Common myeloid progenitor, CD34-positive (primary cell): Measurements from ENCODE around the gene OR5AC2.
A peak's percentile ranks its signal among the peaks of the same experiment; 100 is the strongest.

Experiments
- CTCF ChIA-PET: fragments of 350-600 bp; sonication (Branson Sonifier 250); formaldehyde crosslinking; loops from one replicate; lab custom pipeline; 2021; ENCODE audit warnings: antibody characterized with exemption; lab: Charles Lee
- POLR2A ChIA-PET: fragments of 350-600 bp; sonication (Branson Sonifier 250); formaldehyde crosslinking; loops from one replicate; lab custom pipeline; 2021; ENCODE audit warnings: antibody characterized with exemption; lab: Charles Lee
- DNase-seq, 3 donors: peaks; one replicate each; pipeline versions ENCODE4 v3.0.0 to v3.0.0-alpha.2; 2013
- H3K27ac ChIP-seq, 2 experiments: 1 replicate in 1 of 2; 2 replicates in 1 of 2; pipeline ENCODE4 v1.7.0; 2013; ENCODE audit warnings: inconsistent platforms in 2 of 2, low read length in 2 of 2, mild to moderate bottlenecking in 2 of 2, low read depth in 1 of 2, moderate library complexity in 1 of 2; ENCODE audit not compliant: severe bottlenecking in 2 of 2, insufficient read depth in 1 of 2, poor library complexity in 1 of 2
- H3K27me3 ChIP-seq, 5 experiments: replicated peaks in 2 of 5; 1 replicate in 3 of 5; 2 replicates in 2 of 5; pipeline versions ENCODE4 v1.6.1 to v1.7.0; 2013; ENCODE audit warnings: low read length in 4 of 5, mild to moderate bottlenecking in 2 of 5, moderate library complexity in 2 of 5, inconsistent platforms in 1 of 5; ENCODE audit not compliant: insufficient read depth in 5 of 5, control insufficient read depth in 4 of 5
- H3K36me3 ChIP-seq, 4 experiments: 1 replicate in 2 of 4; 2 replicates in 2 of 4; pipeline versions ENCODE4 v1.6.1 to v1.7.0; 2013; ENCODE audit warnings: low read length in 3 of 4, control low read depth in 1 of 4, mild to moderate bottlenecking in 1 of 4; ENCODE audit not compliant: control insufficient read depth in 4 of 4, insufficient read depth in 4 of 4
- H3K4me1 ChIP-seq, 4 experiments: 1 replicate in 3 of 4; 2 replicates in 1 of 4; pipeline versions ENCODE4 v1.6.1 to v1.7.1; 2013; ENCODE audit warnings: low read length in 3 of 4, mild to moderate bottlenecking in 3 of 4, control low read depth in 1 of 4, inconsistent platforms in 1 of 4, moderate library complexity in 1 of 4; ENCODE audit not compliant: control insufficient read depth in 4 of 4, insufficient read depth in 4 of 4; ENCODE audit errors: control extremely low read depth in 1 of 4
- H3K4me3 ChIP-seq, 7 experiments: 1 replicate in 4 of 7; 2 replicates in 3 of 7; pipeline versions ENCODE4 v1.5.1 to v1.7.0; 2013; ENCODE audit warnings: mild to moderate bottlenecking in 7 of 7, low read length in 6 of 7, moderate library complexity in 6 of 7, inconsistent platforms in 2 of 7, low read depth in 2 of 7, control low read depth in 1 of 7; ENCODE audit not compliant: insufficient read depth in 4 of 7, control insufficient read depth in 1 of 7; ENCODE audit errors: extremely low read depth in 1 of 7
- H3K9me3 ChIP-seq, 5 experiments: 1 replicate in 4 of 5; 2 replicates in 1 of 5; pipeline versions ENCODE4 v1.6.1 to v1.7.1; 2013; ENCODE audit warnings: low read length in 4 of 5, mild to moderate bottlenecking in 2 of 5, inconsistent platforms in 1 of 5, low read depth in 1 of 5, moderate library complexity in 1 of 5; ENCODE audit not compliant: control insufficient read depth in 4 of 5, insufficient read depth in 2 of 5; ENCODE audit errors: control extremely low read depth in 1 of 5
- WGBS: methylation state at CpG from one replicate; pipeline ENCODE4 v1.1.5; 2013; ENCODE audit not compliant: insufficient coverage; 5-methylcytosine and 5-hydroxymethylcytosine counted together

The OR5AC2 gene

GRCh38 chr3:98056035-98056434, 30.9 kb upstream of the OR5AC2 start:
- no peaks in the 10 kb centered on the region for H3K36me3 ChIP-seq
- ChIA-PET CTCF (no interaction called here), POLR2A (no interaction called here)

GRCh38 chr3:98057631-98058030, 29.3 kb upstream of the OR5AC2 start:
- CTCF ChIA-PET = no interaction called here
- Histone ChIP-seq H3K27me3 (no peaks in the 10 kb centered on the region), H3K4me3 (no peak overlapping the region), H3K36me3 (no peaks in the 10 kb centered on the region), H3K9me3 (no peaks in the 10 kb centered on the region), H3K4me1 (no peaks in the 10 kb centered on the region), H3K27ac (no peak overlapping the region)
- no CpG with 5 or more reads among the region's 1 CpG for WGBS
- DNase-seq = no peak
- POLR2A ChIA-PET = no interaction called here

More at GRCh38 chr3:98056035-98056434, 30.9 kb upstream of the OR5AC2 start:
- Histone ChIP-seq H3K4me3 (no peak overlapping the region), H3K27me3 (no peaks in the 10 kb centered on the region), H3K27ac (no peak overlapping the region), H3K9me3 (no peaks in the 10 kb centered on the region), H3K4me1 (no peaks in the 10 kb centered on the region)
- no peak for DNase-seq

GRCh38 chr3:98058244-98058960, 28.6 kb upstream of the OR5AC2 start:
- Histone ChIP-seq H3K4me1 (no peaks in the 10 kb centered on the region), H3K9me3 (no peaks in the 10 kb centered on the region), H3K4me3 (no peak overlapping the region), H3K27ac (no peak overlapping the region), H3K36me3 (no peaks in the 10 kb centered on the region), H3K27me3 (no peaks in the 10 kb centered on the region)
- ChIA-PET POLR2A (no interaction called here), CTCF (interaction anchor here (0.7 kb wide), 1 partner anchor 18 kb away, joined by 3 read pairs; no protein-coding TSS in a partner anchor)
- peak in 2 of 3 donors; percentile 9 to 12 for DNase-seq
- no CpG with 5 or more reads among the region's 7 CpGs for WGBS

GRCh38 chr3:98068824-98069223, 18.1 kb upstream of the OR5AC2 start:
- no peak overlapping the region for H3K4me3 ChIP-seq
- no peaks in the 10 kb centered on the region for H3K36me3 ChIP-seq
- no peaks in the 10 kb centered on the region for H3K4me1 ChIP-seq
- no CpG with 5 or more reads among the region's 2 CpGs for WGBS
- no peaks in the 10 kb centered on the region for H3K27me3 ChIP-seq
- no peak for DNase-seq
- ChIA-PET CTCF (no interaction called here), POLR2A (no interaction called here)
- H3K9me3 ChIP-seq = no peaks in the 10 kb centered on the region
- H3K27ac ChIP-seq = no peak overlapping the region

- DNase-seq = no peak
- ChIA-PET CTCF (no interaction called here), POLR2A (no interaction called here)
- no peaks in the 10 kb centered on the region for H3K4me1 ChIP-seq
- WGBS = no CpG with 5 or more reads among the region's 2 CpGs
- no peaks in the 10 kb centered on the region for H3K36me3 ChIP-seq
- H3K27me3 ChIP-seq = no peaks in the 10 kb centered on the region
- H3K9me3 ChIP-seq = no peaks in the 10 kb centered on the region
- H3K27ac ChIP-seq = no peak overlapping the region
- H3K4me3 ChIP-seq = no peak overlapping the region
These were observed 16.1 kb upstream of the OR5AC2 start for GRCh38 chr3:98070840-98071239.

- H3K4me1 ChIP-seq = no peaks in the 10 kb centered on the region
- H3K36me3 ChIP-seq = no peaks in the 10 kb centered on the region
- CTCF ChIA-PET = no interaction called here
- no peaks in the 10 kb centered on the region for H3K27me3 ChIP-seq
- no peak overlapping the region for H3K4me3 ChIP-seq
- POLR2A ChIA-PET = no interaction called here
- no peak for DNase-seq
- 50% methylated on average over 1 of the region's 1 CpG for WGBS
- no peak overlapping the region for H3K27ac ChIP-seq
- no peaks in the 10 kb centered on the region for H3K9me3 ChIP-seq
These were observed 13.5 kb upstream of the OR5AC2 start for GRCh38 chr3:98073486-98073885.

- CTCF ChIA-PET = no interaction called here
- no peak overlapping the region for H3K4me3 ChIP-seq
- H3K4me1 ChIP-seq = no peaks in the 10 kb centered on the region
- POLR2A ChIA-PET = no interaction called here
- no peak overlapping the region for H3K27ac ChIP-seq
- H3K9me3 ChIP-seq = peaks cover 0 to 4% (median 0%) of the 10 kb centered on the region in 5 experiments
- no peak for DNase-seq
- 92% methylated on average over 5 of the region's 5 CpGs for WGBS
- H3K36me3 ChIP-seq = no peaks in the 10 kb centered on the region
- no peaks in the 10 kb centered on the region for H3K27me3 ChIP-seq
These were observed 8.9 kb downstream of the OR5AC2 start for GRCh38 chr3:98095882-98096281.
